ENCODE data around the gene CIC.
"Not testable (repeated sequence)": the region's sequence is repeated elsewhere in the genome, so short reads cannot be mapped to it uniquely, and the experiment has no call there.

DNA sequence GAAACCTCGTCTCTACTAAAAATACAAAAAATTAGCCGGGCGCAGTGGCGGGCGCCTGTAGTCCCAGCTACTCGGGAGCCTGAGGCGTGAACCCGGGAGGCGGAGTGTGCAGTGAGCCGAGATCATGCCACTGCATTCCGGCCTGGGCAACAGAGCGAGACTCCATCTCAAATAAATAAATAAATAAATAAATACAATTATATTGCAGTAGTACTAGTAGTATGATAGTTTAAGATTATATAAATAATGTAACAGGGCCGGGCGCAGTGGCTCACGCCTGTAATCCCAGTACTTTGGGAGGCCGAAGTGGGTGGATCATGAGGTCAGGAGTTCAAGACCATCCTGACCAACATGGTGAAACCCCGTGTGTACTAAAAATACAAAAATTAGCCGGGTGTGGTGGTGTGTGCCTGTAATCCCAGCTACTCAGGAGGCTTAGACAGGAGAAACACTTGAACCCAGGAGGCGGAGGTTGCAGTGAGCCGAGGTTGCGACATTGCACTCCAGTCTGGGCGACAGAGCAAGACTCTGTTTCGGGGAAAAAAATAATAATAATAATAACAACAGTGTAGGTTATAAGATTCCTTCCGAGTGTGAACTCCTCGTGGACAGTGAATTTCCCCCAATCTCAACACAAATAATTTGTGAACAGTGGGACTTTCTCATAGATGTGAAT is 2.0 kb upstream of the CIC start:
- TF ChIP-seq CTCF, EP300, POLR2A, POLR2AphosphoS5 (IDR thresholded peaks at IDR 0.05): not testable (repeated sequence)
